22Rv1 (cell line): ENCODE measurements around the gene MARCHF10.

Experiments
- H3K27ac ChIP-seq: fragments of 450-650 bp; 2 replicates; pipeline ENCODE4 v1.5.1; 2017
- ZFX ChIP-seq: fragments of 450-650 bp; IDR thresholded peaks from 2 replicates; pipeline ENCODE4 v1.6.1; 2017; ENCODE audit warnings: antibody characterized with exemption, borderline replicate concordance
- TF ChIP-seq, protein P1 (sequence below): fragments of 450-650 bp; IDR thresholded peaks from 2 replicates; pipeline ENCODE4 v1.5.1; 2017; ENCODE audit warnings: mild to moderate bottlenecking

MARCHF10 gene

DNA sequence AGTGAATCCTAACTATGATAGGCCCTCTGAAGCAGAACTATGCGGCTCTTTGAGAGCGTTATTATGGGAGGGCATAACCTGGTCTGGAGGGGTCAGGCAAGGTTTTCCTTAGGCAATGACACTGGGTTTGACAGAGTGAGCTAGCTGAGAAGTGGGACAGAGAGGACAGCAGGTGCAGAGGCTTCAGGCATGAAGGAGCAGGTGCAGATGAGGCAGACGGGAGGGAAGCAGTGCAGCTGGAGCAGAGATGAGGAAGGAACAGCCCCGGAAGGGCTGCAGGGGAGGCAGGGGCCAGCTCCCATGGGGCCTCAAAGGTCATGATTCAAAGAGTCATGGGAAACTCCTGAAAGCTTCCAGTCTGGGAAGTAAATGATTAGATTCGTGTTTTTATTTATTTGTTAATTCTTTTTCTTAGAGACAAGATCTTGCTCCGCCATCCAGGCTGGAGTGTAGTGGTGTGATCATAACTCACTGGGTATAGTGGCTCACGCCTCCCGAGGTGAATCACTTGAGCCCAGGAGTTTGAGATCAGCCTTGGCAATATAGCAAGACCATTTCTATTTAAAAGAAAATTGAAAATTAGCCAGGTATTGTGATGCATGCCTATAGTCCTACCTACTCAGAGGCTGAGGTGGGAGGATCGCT lies 5.4 kb downstream of the MARCHF10 start:
- H3K27ac ChIP-seq, result no peak overlapping the region
- TF ChIP-seq, protein P1, sequence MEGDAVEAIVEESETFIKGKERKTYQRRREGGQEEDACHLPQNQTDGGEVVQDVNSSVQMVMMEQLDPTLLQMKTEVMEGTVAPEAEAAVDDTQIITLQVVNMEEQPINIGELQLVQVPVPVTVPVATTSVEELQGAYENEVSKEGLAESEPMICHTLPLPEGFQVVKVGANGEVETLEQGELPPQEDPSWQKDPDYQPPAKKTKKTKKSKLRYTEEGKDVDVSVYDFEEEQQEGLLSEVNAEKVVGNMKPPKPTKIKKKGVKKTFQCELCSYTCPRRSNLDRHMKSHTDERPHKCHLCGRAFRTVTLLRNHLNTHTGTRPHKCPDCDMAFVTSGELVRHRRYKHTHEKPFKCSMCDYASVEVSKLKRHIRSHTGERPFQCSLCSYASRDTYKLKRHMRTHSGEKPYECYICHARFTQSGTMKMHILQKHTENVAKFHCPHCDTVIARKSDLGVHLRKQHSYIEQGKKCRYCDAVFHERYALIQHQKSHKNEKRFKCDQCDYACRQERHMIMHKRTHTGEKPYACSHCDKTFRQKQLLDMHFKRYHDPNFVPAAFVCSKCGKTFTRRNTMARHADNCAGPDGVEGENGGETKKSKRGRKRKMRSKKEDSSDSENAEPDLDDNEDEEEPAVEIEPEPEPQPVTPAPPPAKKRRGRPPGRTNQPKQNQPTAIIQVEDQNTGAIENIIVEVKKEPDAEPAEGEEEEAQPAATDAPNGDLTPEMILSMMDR, result no peak
- TF ChIP-seq ZFX, result no peak

DNA sequence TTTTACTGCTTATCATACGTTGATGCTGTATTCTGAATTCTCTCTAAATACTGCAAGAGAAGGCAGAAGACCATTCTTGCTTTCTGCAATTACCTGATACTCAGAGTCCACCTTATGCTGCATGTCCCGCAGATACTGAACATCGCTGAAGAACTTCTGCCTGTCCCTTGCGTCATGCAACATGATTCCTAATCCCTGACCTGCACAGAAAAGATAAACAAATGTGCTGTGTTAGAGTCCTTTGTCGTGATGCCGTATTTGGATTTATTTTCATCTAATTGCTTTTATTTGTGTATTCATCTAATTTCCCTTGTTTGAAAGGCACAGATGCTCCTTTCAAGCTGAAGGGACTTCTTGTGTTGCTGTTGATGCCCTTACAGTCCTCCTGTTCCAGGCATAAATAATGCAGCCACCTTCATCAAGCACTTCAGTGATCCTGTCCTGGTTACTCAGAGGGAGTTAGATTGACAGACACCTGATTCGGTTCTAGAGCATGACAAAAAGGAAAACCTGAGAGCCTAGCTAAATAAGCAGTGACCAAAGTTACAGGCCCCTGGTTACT lies 6.5 kb downstream of the MARCHF10 start:
- TF ChIP-seq, protein P1, result no peak
- TF ChIP-seq ZFX, result no peak
- no peak overlapping the region for H3K27ac ChIP-seq

DNA sequence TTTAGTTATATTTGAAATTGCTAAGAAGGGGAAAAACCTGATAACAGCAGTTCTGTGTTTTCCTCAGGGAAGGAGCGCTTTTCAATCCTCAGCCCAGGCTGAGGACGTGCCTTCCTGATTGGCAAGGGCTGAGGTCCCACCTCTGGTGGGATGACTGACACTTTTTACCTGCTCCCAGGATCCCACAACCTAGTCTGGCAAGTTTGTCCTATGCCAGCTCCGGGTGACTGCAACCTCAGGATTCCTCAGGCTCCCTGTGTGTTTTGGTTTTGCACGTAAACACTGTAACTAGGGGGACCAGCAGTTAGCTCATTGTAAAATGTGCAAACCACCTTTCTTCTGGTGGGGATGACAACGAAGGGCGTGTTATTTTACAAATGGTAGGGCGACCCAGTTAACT lies 7.5 kb downstream of the MARCHF10 start:
- no peak overlapping the region for H3K27ac ChIP-seq
- TF ChIP-seq, protein P1, result no peak
- no peak for TF ChIP-seq ZFX

DNA sequence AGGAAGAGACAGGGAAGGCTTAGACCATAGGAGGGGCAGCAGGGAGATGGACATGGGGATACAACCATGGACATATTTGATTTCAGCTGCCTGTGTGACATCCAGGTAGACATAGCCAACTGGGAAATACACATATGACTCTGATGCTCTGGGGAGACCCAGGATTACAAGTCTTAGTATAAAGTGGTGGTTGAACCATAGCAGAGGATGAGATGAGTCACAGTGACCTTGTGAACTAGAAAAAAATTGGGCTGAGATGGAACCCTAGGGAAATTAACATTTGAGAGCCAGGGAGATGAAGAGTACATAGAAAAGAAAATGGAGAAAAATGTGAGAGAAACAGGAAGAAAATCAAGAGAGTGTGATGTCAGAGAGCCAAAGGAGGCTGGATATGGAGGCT lies 10.2 kb downstream of the MARCHF10 start:
- H3K27ac ChIP-seq, result no peak overlapping the region
- no peak for TF ChIP-seq ZFX

DNA sequence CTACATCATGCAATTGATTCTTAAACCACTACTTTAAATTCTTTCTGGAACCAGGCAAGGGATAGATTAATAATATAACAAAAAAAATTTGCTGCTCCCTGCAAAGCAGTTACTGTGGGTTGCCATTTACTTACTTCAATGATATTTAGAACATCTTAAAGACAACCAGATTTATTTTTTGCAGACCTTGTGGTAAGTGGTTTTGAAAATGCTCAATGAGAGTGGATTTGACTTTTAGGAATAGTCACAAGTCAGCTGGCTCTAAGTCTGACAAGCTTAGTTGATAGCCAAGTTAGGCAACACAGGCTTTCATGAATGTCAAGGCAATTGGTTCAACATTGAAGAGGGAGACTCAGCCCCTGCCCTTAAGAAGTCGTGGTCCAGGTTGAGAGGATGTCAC lies 11.8 kb downstream of the MARCHF10 start:
- TF ChIP-seq ZFX, result no peak
- TF ChIP-seq, protein P1, result no peak
- no peak overlapping the region for H3K27ac ChIP-seq

DNA sequence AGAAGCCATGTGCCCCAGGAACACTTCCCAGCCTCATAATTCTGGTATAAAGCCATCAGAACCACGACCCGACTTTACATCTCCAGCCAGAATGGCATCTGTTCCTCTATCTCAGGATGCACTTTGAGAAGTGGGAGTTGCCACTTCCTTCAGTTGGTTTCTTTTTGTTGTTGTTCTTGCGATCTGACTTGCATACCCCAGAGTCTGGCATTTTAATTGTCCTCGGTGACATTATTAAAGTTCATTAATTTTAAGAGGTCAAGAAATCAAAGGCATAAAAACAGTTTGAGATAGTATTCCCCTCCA lies 13.5 kb downstream of the MARCHF10 start:
- TF ChIP-seq, protein P1, result no peak
- TF ChIP-seq ZFX, result no peak
- H3K27ac ChIP-seq, result no peak overlapping the region

DNA sequence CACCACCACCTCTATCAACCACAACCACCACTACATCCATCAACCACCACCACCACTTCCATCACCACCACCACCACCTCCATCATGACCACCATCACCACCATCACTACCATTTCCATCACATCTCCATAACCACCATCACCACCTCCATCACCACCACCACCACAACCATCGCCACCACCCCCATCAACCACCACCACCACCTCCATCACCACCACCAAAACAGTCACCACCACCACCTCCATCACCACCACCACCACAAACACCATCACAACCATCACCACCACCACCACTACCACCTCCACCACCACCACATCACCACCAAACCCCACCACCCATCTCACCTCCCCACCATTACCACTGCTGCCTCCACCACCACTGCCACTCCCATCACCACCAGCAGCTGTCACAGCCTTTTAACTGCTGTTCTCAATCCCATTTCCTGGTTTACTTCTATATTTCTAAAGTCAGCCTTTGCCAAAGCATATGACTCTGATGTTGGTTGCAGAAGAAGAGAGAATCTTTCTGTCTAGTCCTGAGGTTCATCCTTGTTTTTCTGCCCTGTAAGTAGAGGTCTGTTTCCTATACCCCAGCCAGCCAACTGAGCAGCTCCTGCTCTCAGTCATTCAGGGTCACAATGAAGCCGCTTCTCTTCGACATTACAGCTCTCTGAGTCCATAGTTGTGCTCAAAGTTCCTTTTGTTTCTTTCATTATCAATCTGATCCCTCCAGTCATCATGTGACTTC lies 14.0 kb downstream of the MARCHF10 start:
- no peak overlapping the region for H3K27ac ChIP-seq
- TF ChIP-seq, protein P1, result no peak
- no peak for TF ChIP-seq ZFX

DNA sequence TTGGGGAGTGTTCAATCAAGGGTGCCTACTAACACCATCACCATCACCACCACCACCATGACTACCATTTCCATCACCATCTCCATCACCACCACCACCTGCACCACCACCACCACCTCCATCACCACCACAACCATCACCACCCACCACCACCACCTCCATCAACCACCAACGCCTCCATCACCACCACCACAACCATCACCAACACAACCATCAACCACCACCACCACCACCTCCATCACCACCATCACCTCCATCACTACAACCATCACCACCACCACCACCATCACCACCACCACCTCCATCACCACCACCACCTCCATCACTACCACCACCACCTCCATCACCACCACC lies 15.7 kb downstream of the MARCHF10 start:
- no peak overlapping the region for H3K27ac ChIP-seq
- TF ChIP-seq, protein P1, result no peak
- no peak for TF ChIP-seq ZFX
